HS-27A (cell line): ENCODE results near the gene USP17L17.
"Not testable (repeated sequence)": the region's sequence is repeated elsewhere in the genome, so short reads cannot be mapped to it uniquely, and the experiment has no call there.

Experiments used
- DNase-seq: peaks from one replicate; pipeline ENCODE4 v3.0.0-alpha.2; 2012; ENCODE audit warnings: low read depth, missing footprints

USP17L17 gene, protein sequence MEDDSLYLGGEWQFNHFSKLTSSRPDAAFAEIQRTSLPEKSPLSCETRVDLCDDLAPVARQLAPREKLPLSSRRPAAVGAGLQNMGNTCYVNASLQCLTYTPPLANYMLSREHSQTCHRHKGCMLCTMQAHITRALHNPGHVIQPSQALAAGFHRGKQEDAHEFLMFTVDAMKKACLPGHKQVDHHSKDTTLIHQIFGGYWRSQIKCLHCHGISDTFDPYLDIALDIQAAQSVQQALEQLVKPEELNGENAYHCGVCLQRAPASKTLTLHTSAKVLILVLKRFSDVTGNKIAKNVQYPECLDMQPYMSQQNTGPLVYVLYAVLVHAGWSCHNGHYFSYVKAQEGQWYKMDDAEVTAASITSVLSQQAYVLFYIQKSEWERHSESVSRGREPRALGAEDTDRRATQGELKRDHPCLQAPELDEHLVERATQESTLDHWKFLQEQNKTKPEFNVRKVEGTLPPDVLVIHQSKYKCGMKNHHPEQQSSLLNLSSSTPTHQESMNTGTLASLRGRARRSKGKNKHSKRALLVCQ

GRCh38 chr4:9243579-9243978, at the start of gene USP17L17:
Gene USP17L17 (plus strand): TSS chr4:9243879. CDS start chr4:9243879, 0 bp downstream.
- DNase-seq = not testable (repeated sequence)

- not testable (repeated sequence) for DNase-seq
Measured at GRCh38 chr4:9210357-9210756, 33.3 kb upstream of the USP17L17 start, which contains the start of gene USP17L10. Gene USP17L10 (plus strand): TSS chr4:9210657. CDS start chr4:9210657, 0 bp downstream.

GRCh38 chr4:9214701-9215100, 29.0 kb upstream of the USP17L17 start:
- not testable (repeated sequence) for DNase-seq

DNA sequence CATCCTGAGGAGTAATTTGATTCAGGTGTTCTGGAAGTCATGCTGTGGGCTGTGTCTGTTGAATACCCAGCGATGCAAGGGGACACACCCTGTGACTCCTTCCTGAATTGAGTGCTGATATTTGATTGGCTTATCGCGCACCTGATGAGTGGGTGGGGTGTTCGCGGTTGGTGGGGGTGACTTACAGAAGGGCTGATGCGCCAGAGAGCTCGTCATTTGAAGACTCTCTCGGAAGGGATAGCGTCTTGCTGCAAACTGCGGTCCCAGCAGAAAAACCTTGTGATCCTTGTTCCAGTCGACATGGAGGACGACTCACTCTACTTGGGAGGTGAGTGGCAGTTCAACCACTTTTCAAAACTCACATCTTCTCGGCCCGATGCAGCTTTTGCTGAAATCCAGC, 28.6 kb upstream of the USP17L17 start, which contains the start of gene USP17L11:
TSS of gene USP17L11 (plus strand) at position 301 of the 400 bp plus-strand sequence. CDS start at position 301, 0 bp downstream.
- DNase-seq = not testable (repeated sequence)

GRCh38 chr4:9219852-9220251, 23.8 kb upstream of the USP17L17 start, which contains the start of gene USP17L12:
Gene USP17L12 (plus strand): TSS chr4:9220152. CDS start chr4:9220152, 0 bp downstream.
- not testable (repeated sequence) for DNase-seq

DNA sequence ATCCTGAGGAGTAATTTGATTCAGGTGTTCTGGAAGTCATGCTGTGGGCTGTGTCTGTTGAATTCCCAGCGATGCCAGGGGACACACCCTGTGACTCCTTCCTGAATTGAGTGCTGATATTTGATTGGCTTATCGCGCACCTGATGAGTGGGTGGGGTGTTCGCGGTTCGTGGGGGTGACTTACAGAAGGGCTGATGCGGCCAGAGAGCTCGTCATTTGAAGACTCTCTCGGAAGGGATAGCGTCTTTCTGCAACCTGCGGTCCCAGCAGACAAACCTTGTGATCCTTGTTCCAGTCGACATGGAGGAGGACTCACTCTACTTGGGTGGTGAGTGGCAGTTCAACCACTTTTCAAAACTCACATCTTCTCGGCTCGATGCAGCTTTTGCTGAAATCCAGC, 19.1 kb upstream of the USP17L17 start, which contains the start of gene USP17L13:
TSS of gene USP17L13 (plus strand) at position 301 of the 400 bp plus-strand sequence. CDS start at position 301, 0 bp downstream.
- DNase-seq = not testable (repeated sequence)

DNA sequence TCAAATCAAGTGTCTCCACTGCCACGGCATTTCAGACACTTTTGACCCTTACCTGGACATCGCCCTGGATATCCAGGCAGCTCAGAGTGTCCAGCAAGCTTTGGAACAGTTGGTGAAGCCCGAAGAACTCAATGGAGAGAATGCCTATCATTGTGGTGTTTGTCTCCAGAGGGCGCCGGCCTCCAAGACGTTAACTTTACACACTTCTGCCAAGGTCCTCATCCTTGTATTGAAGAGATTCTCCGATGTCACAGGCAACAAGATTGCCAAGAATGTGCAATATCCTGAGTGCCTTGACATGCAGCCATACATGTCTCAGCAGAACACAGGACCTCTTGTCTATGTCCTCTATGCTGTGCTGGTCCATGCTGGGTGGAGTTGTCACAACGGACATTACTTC, 13.4 kb upstream of the USP17L17 start:
- DNase-seq = not testable (repeated sequence)

DNA sequence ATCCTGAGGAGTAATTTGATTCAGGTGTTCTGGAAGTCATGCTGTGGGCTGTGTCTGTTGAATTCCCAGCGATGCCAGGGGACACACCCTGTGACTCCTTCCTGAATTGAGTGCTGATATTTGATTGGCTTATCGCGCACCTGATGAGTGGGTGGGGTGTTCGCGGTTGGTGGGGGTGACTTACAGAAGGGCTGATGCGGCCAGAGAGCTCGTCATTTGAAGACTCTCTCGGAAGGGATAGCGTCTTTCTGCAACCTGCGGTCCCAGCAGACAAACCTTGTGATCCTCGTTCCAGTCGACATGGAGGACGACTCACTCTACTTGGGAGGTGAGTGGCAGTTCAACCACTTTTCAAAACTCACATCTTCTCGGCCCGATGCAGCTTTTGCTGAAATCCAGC, 9.6 kb upstream of the USP17L17 start, which contains the start of gene USP17L15:
TSS of gene USP17L15 (plus strand) at position 301 of the 400 bp plus-strand sequence. CDS start at position 301, 0 bp downstream.
- DNase-seq = not testable (repeated sequence)

DNA sequence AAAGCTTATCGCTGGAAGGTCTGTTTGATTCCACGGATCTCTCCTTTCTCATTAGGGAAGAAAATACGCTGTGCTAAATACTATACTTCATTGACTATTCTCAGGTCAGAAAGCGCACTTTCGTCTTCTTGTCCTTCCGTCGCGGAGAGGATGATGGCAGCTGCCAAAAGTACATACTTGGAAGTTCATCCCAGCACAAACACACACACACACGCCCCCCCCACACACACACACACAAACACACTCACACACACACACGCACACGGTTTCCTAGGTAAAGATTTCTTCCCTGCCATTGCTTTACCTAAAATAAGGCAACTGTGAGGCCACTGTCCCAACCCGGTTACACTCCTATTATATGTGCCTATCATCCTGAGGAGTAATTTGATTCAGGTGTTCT, 5.2 kb upstream of the USP17L17 start:
- not testable (repeated sequence) for DNase-seq

- DNase-seq = not testable (repeated sequence)
Measured at GRCh38 chr4:9247953-9248680, 4.4 kb downstream of the USP17L17 start, which contains the start of gene USP17L18. Gene USP17L18 (plus strand): TSS chr4:9248630. CDS start chr4:9248630, 0 bp downstream.

- not testable (repeated sequence) for DNase-seq
Measured at GRCh38 chr4:9253078-9253477, 9.4 kb downstream of the USP17L17 start, which contains the start of gene USP17L19. Gene USP17L19 (plus strand): TSS chr4:9253378. CDS start chr4:9253378, 0 bp downstream.

DNA sequence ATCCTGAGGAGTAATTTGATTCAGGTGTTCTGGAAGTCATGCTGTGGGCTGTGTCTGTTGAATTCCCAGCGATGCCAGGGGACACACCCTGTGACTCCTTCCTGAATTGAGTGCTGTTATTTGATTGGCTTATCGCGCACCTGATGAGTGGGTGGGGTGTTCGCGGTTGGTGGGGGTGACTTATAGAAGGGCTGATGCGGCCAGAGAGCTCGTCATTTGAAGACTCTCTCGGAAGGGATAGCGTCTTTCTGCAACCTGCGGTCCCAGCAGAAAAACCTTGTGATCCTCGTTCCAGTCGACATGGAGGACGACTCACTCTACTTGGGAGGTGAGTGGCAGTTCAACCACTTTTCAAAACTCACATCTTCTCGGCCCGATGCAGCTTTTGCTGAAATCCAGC, 14.1 kb downstream of the USP17L17 start, which contains the start of gene USP17L20:
TSS of gene USP17L20 (plus strand) at position 301 of the 400 bp plus-strand sequence. CDS start at position 301, 0 bp downstream.
- not testable (repeated sequence) for DNase-seq

- DNase-seq = not testable (repeated sequence)
Measured at GRCh38 chr4:9262572-9262971, 18.9 kb downstream of the USP17L17 start, which contains the start of gene USP17L21. Gene USP17L21 (plus strand): TSS chr4:9262872. CDS start chr4:9262872, 0 bp downstream.

DNA sequence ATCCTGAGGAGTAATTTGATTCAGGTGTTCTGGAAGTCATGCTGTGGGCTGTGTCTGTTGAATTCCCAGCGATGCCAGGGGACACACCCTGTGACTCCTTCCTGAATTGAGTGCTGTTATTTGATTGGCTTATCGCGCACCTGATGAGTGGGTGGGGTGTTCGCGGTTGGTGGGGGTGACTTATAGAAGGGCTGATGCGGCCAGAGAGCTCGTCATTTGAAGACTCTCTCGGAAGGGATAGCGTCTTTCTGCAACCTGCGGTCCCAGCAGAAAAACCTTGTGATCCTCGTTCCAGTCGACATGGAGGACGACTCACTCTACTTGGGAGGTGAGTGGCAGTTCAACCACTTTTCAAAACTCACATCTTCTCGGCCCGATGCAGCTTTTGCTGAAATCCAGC, 23.6 kb downstream of the USP17L17 start, which contains the start of gene USP17L22:
TSS of gene USP17L22 (plus strand) at position 301 of the 400 bp plus-strand sequence. CDS start at position 301, 0 bp downstream.
- not testable (repeated sequence) for DNase-seq

GRCh38 chr4:9271719-9272118, 28.0 kb downstream of the USP17L17 start:
- not testable (repeated sequence) for DNase-seq
